Upper lobe of left lung (tissue), 4 donors: ENCODE measurements around the gene RHOH.
A peak's percentile ranks its signal among the peaks of the same experiment; 100 is the strongest.

Experiments used
- CTCF ChIP-seq, 6 experiments: fragments of 450-650 bp in 4 of 6; fragments of 200-600 bp in 2 of 6; sonication (generic) in 2 of 6; IDR thresholded peaks; one replicate each; pipeline ENCODE4 v1.5.1; 2016 to 2019; ENCODE audit warnings: antibody characterized with exemption in 6 of 6
- POLR2A ChIP-seq, 4 donors: fragments of 450-650 bp; IDR thresholded peaks; one replicate each; pipeline ENCODE4 v1.5.1; 2016 to 2017; ENCODE audit warnings: antibody characterized with exemption in 4 of 4, mild to moderate bottlenecking in 2 of 4
- POLR2AphosphoS5 ChIP-seq, 2 donors: sonication (generic); formaldehyde crosslinking; IDR thresholded peaks; one replicate each; pipeline ENCODE4 v1.5.1; 2017; ENCODE audit warnings: antibody characterized with exemption in 2 of 2

- TF ChIP-seq CTCF (IDR thresholded peaks at IDR 0.05) (no peak), POLR2A (IDR thresholded peaks at IDR 0.05) (peak in 1 of 4 donors; percentile 17), POLR2AphosphoS5 (IDR thresholded peaks at IDR 0.05) (no peak)
These were observed 3.7 kb upstream of the RHOH start for GRCh38 chr4:40193016-40193571.
